T-helper 1 cell treated with Interleukin-12 subunit alpha and Interleukin-12 subunit beta and Interleukin-4 antibody, amounts not matched to agents 30 μg/mL and 1 μg/mL, for 36 hours (primary cell): ENCODE measurements around the gene TVP23A.
"Not testable (repeated sequence)": the region's sequence is repeated elsewhere in the genome, so short reads cannot be mapped to it uniquely, and the experiment has no call there.

Source experiments
- H3K27ac Mint-ChIP-seq: one replicate; pipeline ENCODE4 v1.8.0; 2021; ENCODE audit warnings: mild to moderate bottlenecking, mixed read lengths
- H3K27me3 Mint-ChIP-seq: one replicate; pipeline ENCODE4 v1.8.0; 2021; ENCODE audit warnings: low read depth, mixed read lengths
- H3K36me3 Mint-ChIP-seq: one replicate; pipeline ENCODE4 v1.8.0; 2021; ENCODE audit warnings: low read depth, mixed read lengths
- H3K4me1 Mint-ChIP-seq: one replicate; pipeline ENCODE4 v1.8.0; 2021; ENCODE audit warnings: low read depth, mixed read lengths
- H3K4me3 Mint-ChIP-seq: one replicate; pipeline ENCODE4 v1.8.0; 2021; ENCODE audit warnings: mild to moderate bottlenecking, moderate library complexity, mixed read lengths
- H3K9me3 Mint-ChIP-seq: one replicate; pipeline ENCODE4 v1.8.0; 2021; ENCODE audit warnings: mixed read lengths

The TVP23A gene

GRCh38 chr16:10847176-10847575 lies 28.6 kb upstream of the TVP23A start:
- H3K27me3 Mint-ChIP-seq: peaks cover 28% of the 10 kb centered on the region
- no peak overlapping the region for H3K4me3 Mint-ChIP-seq
- H3K4me1 Mint-ChIP-seq: peaks cover 9% of the 10 kb centered on the region
- no peaks in the 10 kb centered on the region for H3K9me3 Mint-ChIP-seq
- no peak overlapping the region for H3K27ac Mint-ChIP-seq
- no peaks in the 10 kb centered on the region for H3K36me3 Mint-ChIP-seq

DNA sequence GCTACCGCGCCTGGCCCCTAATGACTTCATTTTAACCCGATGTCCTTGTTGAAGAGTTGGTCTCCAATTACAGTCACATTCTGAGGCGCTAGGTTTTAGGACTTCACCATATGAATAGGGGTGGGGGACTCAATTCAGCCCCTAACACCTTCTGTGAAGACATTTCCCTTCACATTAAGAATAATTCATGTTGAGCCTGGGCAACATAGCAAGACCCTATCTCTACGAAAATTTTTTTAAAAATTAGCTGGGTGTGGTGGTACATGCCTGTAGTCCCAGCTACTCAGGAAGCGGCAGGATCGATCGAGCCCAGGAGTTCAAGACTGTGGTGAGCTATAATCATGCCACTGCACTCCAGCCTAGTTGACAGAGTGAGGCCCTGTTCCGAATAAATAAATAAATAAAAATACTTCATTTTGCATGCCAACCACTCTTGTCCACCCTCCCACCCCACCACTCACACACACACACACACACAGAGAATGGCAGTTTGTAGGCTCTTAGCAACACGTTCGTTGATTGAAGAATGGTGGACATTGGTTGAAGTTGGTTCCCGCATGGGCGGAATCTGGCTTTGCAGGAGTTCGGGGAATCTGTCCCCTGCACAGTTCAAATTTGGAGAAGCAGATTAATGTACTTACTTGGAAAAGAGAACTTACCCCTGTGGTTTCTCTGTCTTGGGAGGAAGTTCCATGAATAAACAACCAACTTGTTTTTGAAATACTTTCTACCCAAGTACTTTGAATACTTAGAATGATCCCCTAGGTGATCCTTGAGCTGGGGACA lies 27.8 kb upstream of the TVP23A start:
- Mint-ChIP-seq H3K27me3 (peaks cover 30% of the 10 kb centered on the region), H3K4me3 (no peak overlapping the region), H3K36me3 (no peaks in the 10 kb centered on the region), H3K9me3 (no peaks in the 10 kb centered on the region), H3K4me1 (peaks cover 7% of the 10 kb centered on the region), H3K27ac (no peak overlapping the region)

GRCh38 chr16:10840703-10841102 lies 22.1 kb upstream of the TVP23A start:
- Mint-ChIP-seq H3K4me3 (no peak overlapping the region), H3K27me3 (peaks cover 37% of the 10 kb centered on the region), H3K27ac (no peak overlapping the region), H3K36me3 (no peaks in the 10 kb centered on the region), H3K4me1 (peaks cover 1% of the 10 kb centered on the region), H3K9me3 (no peaks in the 10 kb centered on the region)

GRCh38 chr16:10839279-10839666 lies 20.7 kb upstream of the TVP23A start:
- H3K4me3 Mint-ChIP-seq: no peak overlapping the region
- peaks cover 10% of the 10 kb centered on the region for H3K4me1 Mint-ChIP-seq
- peaks cover 29% of the 10 kb centered on the region for H3K27me3 Mint-ChIP-seq
- H3K9me3 Mint-ChIP-seq: no peaks in the 10 kb centered on the region
- no peaks in the 10 kb centered on the region for H3K36me3 Mint-ChIP-seq
- H3K27ac Mint-ChIP-seq: no peak overlapping the region

GRCh38 chr16:10838621-10839278 lies 20.2 kb upstream of the TVP23A start:
- H3K36me3 Mint-ChIP-seq: no peaks in the 10 kb centered on the region
- no peak overlapping the region for H3K4me3 Mint-ChIP-seq
- peaks cover 28% of the 10 kb centered on the region for H3K27me3 Mint-ChIP-seq
- H3K9me3 Mint-ChIP-seq: no peaks in the 10 kb centered on the region
- H3K4me1 Mint-ChIP-seq: peaks cover 10% of the 10 kb centered on the region
- no peak overlapping the region for H3K27ac Mint-ChIP-seq

DNA sequence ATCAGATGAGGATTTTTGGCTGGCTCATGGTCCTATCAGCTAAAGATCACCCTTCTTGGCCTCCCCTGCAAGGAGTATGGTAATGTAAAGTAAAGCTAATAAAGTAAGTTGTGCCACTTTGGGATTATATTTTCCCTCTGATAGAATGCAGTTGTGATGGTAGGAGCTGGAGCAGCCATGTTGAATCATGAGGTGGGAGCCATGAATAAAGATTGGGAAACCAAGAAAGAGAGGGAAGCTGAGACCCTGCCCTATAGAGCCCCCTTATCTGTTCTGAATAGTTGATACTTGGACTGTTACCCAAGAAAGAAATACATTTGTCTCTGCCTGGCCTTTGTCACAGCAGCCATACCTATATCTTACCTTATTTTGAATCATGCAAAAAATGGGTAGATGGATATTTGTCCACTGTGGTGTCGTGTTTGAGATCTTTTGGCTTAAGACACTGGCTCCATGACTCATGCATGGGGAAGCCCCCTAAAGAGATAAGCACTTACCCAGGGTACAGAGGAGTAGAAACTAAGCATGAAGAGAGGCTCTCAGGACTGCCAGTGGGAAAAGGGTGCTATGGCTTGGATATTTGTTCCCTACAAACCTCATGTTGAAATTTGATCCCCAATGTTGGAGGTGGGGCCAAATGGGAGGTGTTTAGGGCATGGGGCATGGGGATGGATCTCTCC lies 17.7 kb upstream of the TVP23A start:
- Mint-ChIP-seq H3K4me1 (peaks cover 10% of the 10 kb centered on the region), H3K4me3 (no peak overlapping the region), H3K9me3 (no peaks in the 10 kb centered on the region), H3K36me3 (no peaks in the 10 kb centered on the region), H3K27me3 (peaks cover 25% of the 10 kb centered on the region), H3K27ac (peak overlapping the region; percentile 18)

DNA sequence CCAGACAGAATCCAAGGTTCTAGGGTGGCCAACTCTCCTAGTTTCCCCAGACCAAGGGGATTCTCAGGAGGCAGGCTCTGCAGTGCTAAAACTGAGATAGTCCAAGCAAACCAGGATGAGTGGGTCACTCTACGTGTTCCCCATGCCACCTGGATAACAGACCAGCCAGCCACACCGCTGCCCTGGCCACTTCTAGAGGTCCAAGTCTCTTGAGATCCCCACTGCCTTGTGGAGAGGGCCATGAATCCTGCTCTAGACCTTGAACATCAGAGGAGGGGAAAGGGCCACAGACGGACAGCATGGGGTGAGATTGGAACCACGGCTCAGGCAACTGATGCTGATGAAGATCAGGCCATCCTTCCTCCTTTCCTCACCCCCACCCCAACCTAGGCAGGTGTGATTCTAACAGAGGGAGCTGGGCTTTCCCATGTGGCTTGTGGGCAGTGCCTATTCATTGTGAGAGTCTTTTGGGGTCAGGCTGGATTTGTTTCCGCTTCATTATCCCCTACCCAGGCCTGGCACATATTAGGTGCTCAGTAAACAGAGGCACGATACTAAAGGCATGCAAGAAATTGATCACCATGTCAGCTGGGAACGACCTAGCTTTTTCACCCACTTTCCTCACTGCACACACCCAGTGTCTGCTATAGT lies 16.8 kb upstream of the TVP23A start:
- H3K9me3 Mint-ChIP-seq: no peaks in the 10 kb centered on the region
- peaks cover 16% of the 10 kb centered on the region for H3K27me3 Mint-ChIP-seq
- H3K4me3 Mint-ChIP-seq: no peak overlapping the region
- H3K36me3 Mint-ChIP-seq: no peaks in the 10 kb centered on the region
- peak overlapping the region; percentile 2 for H3K27ac Mint-ChIP-seq
- peaks cover 10% of the 10 kb centered on the region for H3K4me1 Mint-ChIP-seq

GRCh38 chr16:10834766-10835165 lies 16.2 kb upstream of the TVP23A start:
- Mint-ChIP-seq H3K36me3 (no peaks in the 10 kb centered on the region), H3K4me1 (peaks cover 10% of the 10 kb centered on the region), H3K9me3 (no peaks in the 10 kb centered on the region), H3K4me3 (no peak overlapping the region), H3K27ac (peak overlapping the region; percentile 33), H3K27me3 (peaks cover 12% of the 10 kb centered on the region)

DNA sequence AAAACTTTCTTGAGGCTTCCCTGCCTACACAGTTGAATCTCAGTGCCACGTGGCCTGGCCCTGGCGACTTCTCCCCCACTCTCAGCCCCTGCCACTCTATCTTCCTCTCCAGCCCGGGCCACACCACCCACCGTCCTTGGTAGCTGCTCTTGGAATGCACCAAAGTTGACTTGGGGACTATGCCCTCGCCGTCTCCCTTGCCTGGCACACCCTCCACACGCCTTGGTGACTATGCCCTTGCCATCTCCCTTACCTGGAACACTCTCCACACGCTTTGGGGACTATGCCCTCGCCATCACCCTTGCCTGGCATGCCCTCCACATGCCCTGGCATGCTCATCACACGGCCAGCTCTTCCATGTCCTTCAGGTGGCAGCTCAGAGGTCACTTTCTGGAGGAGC lies 15.5 kb upstream of the TVP23A start:
- no peaks in the 10 kb centered on the region for H3K36me3 Mint-ChIP-seq
- H3K4me1 Mint-ChIP-seq: peaks cover 10% of the 10 kb centered on the region
- no peaks in the 10 kb centered on the region for H3K9me3 Mint-ChIP-seq
- no peak overlapping the region for H3K27ac Mint-ChIP-seq
- H3K27me3 Mint-ChIP-seq: peaks cover 11% of the 10 kb centered on the region
- H3K4me3 Mint-ChIP-seq: no peak overlapping the region

GRCh38 chr16:10833271-10833670 lies 14.7 kb upstream of the TVP23A start:
- Mint-ChIP-seq H3K36me3 (no peaks in the 10 kb centered on the region), H3K4me1 (peaks cover 10% of the 10 kb centered on the region), H3K27me3 (peaks cover 6% of the 10 kb centered on the region), H3K9me3 (no peaks in the 10 kb centered on the region), H3K27ac (no peak overlapping the region), H3K4me3 (no peak overlapping the region)

DNA sequence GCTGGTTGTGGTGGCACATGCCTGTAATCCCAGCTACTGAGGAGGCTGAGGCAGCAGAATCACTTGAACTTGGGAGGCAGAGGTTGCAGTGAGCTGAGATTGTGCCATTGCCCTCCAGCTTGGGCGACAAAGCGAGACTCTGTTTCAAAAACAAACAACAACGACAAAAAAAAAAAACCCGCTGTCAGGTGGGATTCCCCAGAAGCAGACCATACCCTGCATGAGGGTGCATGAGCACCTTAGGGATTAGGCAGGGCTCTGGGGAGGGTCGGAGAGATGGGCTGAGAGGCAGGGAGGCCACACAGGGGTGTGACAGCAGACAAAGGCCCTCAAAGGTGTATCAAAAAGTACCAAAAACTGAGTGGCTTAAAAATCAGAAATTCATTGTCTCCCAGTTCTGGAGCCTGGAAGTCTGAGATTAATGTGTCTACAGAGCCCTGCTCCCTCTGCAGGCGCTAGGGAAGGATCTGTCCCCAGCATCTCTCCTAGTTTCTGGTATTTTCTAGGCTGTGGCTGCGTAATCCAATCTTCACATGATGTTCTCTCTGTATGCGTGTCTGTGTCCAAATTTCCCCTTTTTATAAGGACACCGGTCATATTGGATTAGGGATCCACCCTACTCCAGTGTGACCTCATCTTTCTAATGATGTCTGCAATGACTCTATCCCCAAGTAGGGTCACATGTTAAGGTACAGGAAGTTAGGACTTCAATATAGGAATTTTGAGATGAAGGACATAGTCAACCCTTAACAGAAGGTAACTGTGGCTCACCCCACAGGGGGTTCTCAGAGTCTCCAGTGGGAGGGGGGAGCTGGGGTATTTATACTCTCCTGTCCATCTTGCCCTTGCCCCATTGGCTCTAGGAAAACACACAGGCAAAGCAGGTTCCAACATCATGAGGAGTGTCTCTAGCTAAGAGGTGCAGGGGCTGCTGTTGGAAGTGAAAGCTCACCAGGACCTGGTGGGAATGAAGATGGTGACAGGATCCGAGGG lies 13.6 kb upstream of the TVP23A start:
- no peaks in the 10 kb centered on the region for H3K36me3 Mint-ChIP-seq
- H3K9me3 Mint-ChIP-seq: no peaks in the 10 kb centered on the region
- H3K27me3 Mint-ChIP-seq: no peaks in the 10 kb centered on the region
- H3K4me3 Mint-ChIP-seq: no peak overlapping the region
- H3K27ac Mint-ChIP-seq: no peak overlapping the region
- H3K4me1 Mint-ChIP-seq: peaks cover 10% of the 10 kb centered on the region

DNA sequence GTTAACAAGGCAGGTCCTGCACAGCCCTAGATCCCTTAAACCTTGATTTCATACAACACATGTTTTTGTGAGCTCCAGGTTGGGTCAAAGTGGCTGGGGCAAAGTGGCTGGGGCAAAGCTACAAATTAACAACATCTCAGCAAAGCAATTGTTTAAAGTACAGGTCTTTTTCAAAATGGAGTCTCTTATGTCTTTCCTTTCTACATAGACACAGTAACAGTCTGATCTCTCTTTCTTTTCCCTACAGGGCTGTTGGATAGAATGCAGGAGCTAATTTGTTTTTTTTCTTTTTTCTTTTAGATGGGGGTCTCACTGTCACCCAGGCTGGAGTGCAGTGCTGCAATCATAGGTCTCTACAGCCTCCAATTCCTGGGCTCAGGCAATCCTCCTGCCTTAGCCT lies 11.6 kb upstream of the TVP23A start:
- H3K27ac Mint-ChIP-seq, H3K36me3 Mint-ChIP-seq, H3K4me1 Mint-ChIP-seq, H3K4me3 Mint-ChIP-seq, H3K9me3 Mint-ChIP-seq, H3K27me3 Mint-ChIP-seq: not testable (repeated sequence)

- H3K9me3 Mint-ChIP-seq, H3K27ac Mint-ChIP-seq, H3K27me3 Mint-ChIP-seq, H3K4me3 Mint-ChIP-seq, H3K36me3 Mint-ChIP-seq, H3K4me1 Mint-ChIP-seq: not testable (repeated sequence)
Measured at GRCh38 chr16:10829390-10830098, 10.9 kb upstream of the TVP23A start.
